Islet precursor cell (in vitro differentiated cells): ENCODE results near the gene PSMC6.
A peak's percentile ranks its signal among the peaks of the same experiment; 100 is the strongest.
"Not testable (repeated sequence)": the region's sequence is repeated elsewhere in the genome, so short reads cannot be mapped to it uniquely, and the experiment has no call there.

Experiments
- DNase-seq: peaks from one replicate; pipeline ENCODE4 v3.0.0-alpha.2; 2018

The PSMC6 gene

DNA sequence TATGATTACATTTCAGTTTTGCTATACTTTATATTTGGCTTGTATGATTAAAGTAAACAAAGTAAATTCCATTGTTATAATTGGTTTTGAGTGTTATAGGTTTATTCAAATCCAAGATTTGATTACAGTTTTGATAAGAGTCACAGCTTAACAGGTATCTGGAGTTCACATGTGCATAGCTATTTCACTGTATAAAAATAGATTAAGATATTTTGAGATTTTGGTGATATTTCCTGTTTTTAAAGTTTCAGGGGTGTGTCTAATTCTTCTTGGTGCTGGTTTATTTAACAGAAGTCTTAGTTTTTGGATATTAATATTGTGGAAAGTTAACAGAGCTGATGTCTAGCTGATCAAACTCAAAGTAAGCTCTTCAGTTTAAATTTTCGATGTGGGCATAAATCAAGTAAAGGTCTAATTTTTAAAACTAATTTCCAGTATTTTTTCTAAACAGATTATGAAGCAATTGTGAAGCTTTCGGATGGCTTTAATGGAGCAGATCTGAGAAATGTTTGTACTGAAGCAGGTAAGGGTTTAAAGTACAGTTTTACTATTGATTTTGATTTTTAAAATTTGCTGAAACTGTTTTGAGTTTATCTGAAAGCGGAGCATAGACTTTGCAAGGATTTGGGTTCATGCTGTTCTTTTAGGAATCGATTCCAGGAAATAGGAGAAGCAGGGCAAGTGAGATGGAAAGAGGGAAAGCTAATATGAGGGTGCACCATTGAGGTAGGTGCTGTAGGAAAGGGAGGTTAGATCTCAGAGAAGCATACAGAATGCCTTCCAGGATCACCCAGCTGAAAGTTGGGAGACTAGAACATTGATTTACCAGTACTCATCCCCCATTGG lies 16.7 kb downstream of the PSMC6 start:
- DNase-seq, result no peak

DNA sequence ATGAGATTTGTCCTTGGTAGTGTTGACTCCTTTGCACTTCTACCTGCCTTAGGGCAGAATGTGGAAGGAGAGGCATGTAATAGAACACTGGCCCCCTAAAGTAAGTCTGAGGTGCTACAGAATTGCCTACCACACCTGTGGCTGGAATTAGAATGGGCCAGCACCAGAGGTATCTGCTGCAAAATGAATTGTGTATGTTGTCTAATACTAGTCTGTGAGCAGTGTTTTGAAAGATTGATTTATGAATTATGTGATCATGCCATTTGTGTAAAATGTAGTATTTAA lies 17.3 kb downstream of the PSMC6 start:
- DNase-seq, result no peak

DNA sequence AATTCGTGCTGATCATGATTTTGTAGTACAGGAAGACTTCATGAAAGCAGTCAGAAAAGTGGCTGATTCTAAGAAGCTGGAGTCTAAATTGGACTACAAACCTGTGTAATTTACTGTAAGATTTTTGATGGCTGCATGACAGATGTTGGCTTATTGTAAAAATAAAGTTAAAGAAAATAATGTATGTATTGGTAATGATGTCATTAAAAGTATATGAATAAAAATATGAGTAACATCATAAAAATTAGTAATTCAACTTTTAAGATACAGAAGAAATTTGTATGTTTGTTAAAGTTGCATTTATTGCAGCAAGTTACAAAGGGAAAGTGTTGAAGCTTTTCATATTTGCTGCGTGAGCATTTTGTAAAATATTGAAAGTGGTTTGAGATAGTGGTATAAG lies 20.5 kb downstream of the PSMC6 start:
- DNase-seq, result not testable (repeated sequence)

DNA sequence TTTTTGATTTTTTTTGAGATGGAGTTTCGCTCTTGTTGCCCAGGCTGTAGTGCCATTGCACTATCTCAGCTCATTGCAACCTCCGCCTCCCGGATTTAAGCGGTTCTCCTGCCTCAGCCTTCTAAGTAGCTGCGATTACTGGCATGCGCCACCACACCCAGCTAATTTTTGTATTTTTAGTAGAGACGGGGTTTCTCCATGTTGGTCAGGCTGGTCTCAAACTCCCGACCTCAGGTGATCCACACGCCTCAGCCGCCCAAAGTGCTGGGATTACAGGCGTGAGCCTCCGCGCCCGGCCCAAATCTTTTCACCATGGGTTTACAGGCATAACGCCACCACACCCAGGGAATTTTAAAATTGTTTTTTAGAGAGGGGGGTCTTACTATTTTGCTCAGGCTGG lies 22.0 kb downstream of the PSMC6 start:
- not testable (repeated sequence) for DNase-seq

DNA sequence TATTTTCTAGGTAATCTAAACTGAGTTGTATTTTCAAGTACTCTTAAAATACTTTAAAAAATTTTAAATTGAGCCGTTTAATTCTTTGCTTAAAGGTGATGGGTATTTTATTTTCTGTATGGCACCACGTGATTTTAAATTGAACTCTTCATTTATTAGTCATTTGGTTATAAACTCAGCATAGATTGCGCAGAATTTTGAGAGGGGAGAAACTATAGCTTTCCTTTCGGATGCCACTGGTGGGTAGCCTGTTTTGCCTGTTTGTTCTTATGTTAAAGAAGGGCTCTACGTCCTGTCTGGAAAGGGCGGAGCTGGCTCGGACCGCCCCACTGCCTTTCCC lies 22.6 kb downstream of the PSMC6 start:
- no peak for DNase-seq

DNA sequence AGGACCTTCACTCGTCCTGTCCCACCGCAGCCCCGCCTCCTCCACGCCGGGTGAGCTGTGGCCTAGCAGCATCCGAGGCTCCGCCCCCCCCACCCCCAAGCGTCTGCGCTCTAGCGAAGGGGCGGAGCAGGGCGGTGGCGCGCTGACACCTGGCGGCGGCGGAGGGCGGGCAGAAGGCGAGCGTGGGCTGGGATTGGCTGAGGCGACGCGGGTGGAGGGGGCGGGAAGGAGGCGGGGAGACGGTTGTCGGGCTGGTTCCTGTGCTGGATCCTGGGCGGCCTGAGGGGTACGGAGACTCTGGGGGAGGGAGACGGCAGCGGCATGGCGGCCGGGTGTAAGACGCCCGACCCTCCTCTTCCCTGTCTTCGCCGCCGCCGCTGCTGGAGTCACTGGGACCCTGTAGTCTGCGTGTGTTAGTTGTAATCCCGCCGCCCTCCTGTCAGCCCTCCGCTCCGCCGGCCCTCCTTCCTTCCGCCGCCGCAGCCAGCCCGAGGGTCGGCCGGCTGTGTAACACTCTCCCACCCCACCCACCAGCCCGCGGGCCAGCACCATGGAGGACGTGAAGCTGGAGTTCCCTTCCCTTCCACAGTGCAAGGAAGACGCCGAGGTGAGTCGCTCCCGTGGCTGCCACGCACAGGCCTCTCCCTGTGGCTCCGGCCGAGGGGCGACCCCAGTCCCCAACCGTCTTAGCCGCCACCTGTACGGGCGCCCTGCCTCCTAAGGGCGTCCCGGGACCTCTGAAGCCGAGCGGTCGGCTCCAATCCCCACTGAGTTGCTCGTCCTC lies 23.1 kb downstream of the PSMC6 start, which contains the start of gene STYX:
Gene STYX (plus strand): TSS at position 242 of the 784 bp plus-strand sequence. CDS start 309 bp downstream, at position 551.
- DNase-seq, result peak; percentile 100

DNA sequence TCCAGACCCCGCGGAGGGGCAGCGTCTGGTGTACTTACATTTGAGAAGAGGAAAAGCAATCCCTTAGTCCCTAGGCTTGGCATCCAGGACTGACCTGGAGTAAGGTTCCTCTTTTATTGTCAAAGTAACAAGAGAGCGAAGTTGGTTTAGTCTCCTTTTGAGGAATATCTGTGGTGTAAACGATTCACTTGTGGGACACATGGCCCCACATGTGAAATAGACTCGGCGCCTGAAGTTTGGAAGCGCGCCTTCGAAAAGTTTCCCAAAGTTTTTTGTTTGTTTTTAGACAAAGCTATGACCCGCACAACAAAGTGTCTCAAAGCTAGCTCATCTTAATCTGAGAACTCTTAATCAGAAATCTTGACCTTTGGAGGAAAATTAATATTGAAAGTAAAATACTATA lies 23.7 kb downstream of the PSMC6 start:
- DNase-seq, result no peak

DNA sequence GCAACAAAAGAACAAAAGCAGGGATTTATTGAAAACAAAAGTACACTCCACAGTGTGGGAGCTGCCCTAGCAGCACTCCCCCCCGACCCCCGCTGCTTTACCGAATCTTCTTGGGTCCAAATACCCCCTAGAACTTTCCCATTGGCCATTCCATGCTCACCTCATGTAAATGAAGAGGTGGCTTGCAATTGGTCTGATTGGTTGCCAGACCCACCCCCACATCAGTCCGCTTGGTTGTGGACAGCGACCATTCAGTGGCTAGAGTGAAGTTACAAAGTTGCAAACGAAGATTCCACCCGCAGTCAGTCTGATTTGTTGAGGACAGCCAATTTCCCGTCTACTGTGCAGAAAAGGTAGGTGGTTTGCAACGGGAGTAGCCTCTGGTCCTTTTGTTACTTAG lies 26.8 kb downstream of the PSMC6 start:
- DNase-seq, result no peak

DNA sequence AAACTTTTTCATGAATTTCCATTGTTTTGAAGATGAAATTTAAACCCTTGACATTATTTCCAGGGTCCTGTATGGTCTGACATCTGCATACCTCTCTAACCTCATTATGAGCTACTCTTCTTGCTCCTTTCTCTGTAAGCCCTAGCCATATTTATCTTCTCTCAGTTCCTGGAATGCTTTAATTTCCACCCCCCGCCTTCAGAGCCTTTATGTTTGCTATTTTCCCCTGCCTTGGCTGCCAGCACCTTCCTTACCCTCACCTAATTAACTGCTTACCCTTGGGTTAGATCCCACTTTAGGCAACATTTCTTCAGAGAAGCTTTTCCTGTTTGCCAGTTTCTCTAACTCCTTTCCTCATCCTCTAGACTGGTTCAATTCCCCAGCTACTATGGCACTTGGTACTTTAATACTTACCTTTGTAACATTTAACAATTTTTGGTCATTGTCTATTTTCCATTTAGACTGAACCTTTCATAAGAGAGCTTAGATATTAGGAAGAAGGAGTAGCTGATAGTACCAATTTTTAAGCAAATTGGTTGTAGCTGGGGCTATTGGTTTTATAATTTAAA lies 29.0 kb downstream of the PSMC6 start:
- no peak for DNase-seq

DNA sequence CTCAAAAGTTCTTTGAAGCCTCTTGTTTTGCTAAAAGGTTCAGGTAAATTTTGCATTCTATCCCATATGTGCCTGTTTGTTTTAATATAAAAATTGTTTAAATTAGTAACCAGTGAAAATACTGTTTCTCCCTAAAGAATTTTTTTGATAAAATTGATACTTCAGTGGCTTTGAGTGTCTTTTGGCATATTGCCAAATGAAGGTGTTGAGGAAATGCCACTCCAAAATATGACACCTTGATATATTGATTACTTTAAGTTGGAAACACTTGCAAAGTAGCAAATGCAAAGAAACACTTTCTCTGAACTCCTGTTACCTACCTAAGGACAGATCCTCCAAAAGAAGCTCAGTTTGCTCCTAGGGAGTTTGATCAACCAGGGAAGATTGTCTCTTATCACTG lies 31.4 kb downstream of the PSMC6 start:
- DNase-seq, result no peak

DNA sequence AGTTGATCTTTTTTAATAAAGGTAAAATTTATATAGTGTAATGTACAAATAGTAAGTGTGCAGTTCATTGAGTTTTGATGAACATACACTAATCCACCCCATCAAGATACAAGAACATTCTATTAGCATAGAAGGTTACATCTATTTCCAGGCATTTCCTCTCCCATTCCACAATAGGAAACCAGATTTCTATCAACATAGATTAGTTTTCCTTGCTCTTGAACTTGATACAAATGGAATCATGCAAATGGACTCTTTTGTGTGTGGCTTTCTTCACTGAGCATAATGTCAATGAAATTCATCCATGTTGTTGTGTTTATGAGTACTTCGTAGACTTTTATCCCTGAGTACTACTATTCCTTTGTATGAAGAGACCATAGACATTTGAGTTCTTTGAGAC lies 33.8 kb downstream of the PSMC6 start:
- DNase-seq, result no peak

DNA sequence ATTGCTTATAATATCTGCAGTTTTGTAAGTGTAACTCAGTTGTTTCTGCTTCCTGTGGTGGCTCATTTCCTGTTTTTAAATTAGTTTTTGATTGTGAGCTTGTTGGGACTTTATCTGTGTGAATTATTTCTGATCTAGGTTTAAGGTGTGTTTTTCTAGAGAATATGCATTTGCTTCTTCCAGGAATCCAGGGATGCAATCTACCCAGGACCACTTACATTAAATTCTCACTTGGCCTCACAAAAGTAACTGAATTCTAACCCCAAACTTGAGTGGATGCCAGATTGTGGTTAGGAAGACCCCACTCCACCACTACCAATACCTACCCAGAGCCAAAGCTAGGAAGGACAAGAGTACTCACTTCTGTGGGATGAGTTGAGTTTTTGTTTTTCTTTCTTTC lies 34.9 kb downstream of the PSMC6 start:
- no peak for DNase-seq

DNA sequence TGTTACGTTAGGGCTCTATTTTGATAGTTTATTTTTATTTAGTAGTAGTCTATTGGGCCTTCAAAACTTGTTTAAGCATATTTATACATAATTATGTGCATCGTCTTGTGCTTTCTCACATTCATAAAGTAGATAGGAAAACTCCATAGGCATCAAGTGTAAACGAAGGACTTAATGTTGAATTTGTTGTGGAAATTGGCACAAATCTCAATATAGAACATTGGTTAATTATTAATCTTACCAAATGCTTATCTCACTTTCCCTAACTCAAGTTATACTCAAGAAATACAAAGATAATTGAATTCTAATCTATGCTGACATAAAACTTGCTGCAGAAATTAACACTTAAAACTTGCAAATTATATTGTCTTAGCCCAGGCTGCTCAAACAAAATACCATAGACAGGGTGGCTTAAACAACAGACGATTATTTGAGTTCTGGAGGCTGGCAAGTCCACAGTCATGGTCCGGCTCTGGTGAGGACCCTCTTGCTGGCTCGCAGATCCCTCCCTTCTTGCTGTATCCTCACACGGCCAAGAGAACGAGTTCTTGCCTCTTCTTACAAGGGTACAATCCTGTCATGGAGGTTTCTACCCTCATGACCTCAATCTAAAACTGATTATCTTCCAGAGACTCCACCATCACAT lies 41.8 kb downstream of the PSMC6 start:
- no peak for DNase-seq

DNA sequence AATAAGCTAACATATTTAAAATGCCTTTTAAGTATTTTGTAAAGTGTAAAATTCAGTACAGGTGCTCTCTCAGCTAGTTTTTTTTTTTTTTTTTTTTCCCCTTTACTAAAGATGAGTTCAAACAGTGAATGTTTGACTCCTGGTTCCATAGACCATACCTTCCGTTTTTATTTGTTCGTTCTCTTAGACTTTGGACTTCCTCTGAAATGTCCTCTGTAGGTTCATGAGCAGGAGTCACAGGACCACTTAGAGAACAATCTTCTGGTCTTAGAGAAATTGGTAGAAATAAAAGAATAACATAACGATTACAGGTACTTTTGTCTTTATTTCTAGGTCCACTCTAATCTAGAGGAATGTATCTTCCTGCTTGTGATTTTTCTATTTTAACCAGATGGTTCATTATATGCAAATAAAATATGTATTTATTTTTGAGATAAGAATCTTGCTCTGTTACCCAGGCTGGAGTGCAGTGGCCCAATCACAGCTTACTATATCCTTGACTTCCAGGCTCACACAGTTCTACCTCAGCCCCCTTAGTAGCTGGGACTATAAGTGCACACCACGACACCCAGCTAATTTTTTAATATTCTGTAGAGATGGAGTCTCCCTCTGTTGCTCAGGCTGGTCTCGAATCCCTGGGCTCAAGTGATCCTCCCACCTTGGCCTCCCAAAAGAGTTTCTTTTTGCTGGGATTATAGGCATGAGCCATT lies 48.8 kb downstream of the PSMC6 start:
- DNase-seq, result no peak

DNA sequence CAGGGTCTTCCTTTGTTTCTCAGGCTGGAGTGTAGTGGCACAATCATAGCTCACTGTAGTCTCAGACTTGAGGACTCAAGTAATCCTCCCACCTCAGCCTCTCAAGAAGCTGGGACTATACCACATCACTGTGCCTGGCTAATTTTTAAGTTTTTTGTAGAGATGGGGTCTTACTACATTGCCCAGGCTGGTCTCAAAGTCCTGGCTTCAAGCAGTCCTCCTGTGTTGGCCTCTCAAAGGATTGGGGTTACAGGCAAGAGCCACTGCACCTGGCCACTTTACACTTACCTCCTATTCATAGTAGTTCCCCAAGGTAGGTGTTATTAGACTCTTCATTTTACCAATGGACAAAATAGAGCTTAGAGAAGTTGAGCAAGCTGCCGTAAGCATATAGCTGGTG lies 52.1 kb downstream of the PSMC6 start:
- DNase-seq, result no peak

DNA sequence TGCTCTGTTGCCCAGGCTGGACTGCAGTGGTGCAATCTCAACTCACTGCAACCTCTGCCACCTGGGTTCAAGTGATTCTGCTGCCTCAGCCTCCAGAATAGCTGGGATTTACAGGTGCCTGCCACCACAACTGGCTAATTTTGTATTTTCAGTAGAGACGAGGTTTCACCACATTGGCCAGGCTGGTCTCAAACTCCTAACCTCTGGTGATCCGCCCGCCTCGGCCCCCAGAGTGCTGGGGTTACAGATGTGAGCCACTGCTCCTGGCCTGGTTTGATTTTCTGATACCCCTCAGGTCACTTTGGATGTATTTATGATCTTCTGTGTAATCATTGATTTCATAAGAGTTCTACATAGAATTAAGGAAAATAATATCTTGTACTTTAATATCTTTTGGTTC lies 55.9 kb downstream of the PSMC6 start:
- DNase-seq, result not testable (repeated sequence)

DNA sequence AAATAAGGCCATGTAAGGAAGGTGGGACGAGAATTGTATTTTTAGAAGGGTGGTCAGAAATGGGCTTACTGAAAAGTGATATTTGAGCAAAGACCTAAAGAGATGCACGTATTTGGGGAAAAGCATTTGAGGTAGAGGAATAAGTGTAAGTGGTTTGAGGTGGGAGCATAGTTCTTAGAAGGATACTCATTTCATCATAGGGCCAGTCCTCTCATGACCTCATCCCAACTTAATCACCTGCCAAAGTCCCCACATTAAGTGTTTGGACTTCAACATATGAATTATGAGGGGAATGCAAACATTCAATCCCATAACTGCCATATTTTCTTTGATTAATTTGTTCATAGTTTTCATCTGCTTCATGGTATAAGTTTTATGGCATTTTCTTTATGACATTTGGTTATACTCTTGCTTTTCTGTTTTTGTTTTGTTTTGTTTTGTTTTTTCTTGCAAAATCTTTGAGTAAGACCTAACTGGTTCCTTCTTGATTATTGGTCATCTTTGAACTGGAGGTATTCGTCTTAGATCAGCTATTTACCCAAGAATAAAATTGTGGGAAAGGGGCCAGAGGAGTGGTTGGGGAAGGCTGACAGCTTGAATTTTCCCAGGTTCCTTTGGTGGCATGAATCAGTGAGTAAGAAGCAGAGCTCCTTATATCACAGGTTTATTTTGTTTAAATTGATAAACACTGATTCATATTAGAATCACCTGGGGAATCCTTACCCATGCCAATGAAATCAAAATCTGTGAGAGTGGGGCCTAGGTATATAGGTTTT lies 60.2 kb downstream of the PSMC6 start:
- no peak for DNase-seq

DNA sequence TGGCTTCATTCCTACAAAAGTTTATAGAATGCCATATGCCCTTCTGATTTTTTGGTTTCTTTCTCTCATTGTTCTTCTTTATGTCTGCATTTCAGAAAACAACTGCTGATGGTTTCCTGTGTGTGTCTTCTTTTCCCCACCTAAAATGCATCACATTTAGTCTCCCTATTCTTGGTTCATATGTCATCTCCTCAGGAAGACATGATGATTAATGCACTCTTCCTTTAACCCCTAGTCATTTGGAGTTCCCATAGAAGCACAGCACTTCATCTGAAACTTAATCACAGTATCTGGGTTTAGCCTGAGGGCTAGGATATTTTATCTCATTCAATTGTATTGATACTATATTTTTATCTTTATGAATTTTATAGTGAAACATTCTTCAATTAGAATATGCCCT lies 62.9 kb downstream of the PSMC6 start:
- no peak for DNase-seq

DNA sequence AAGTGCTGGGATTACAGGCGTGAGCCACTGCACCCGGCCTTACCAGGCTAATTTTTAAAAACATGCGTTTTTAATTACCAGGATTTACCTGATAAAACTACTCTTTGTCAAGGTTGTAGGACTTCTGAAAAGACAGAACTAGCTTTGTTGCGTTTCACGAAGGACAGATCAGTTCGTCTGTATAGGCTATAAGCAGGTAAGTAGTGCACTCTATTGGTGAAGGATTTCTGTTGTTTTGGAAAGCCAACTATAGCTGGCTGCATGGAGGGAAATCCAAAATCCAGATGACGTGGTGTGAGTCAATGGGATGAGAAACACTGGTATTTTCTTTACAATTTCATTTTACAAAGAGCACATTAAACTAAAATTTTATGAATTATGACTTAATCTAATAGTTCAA lies 69.8 kb downstream of the PSMC6 start:
- DNase-seq, result no peak
